ENCODE measurements around the gene RING1. TPM values are rescaled to one million over a fixed set of nuclear protein-coding genes. Genes with fewer than 3 reads are reported as not detected.

The RING1 gene
- total and polyA plus RNA-seq, 10 of the 15 experiments (the other 5 are each of a cell fraction or from before 2014, with no cell fraction given): 2.0 to 27.2 (median 15.8) TPM

DNA sequence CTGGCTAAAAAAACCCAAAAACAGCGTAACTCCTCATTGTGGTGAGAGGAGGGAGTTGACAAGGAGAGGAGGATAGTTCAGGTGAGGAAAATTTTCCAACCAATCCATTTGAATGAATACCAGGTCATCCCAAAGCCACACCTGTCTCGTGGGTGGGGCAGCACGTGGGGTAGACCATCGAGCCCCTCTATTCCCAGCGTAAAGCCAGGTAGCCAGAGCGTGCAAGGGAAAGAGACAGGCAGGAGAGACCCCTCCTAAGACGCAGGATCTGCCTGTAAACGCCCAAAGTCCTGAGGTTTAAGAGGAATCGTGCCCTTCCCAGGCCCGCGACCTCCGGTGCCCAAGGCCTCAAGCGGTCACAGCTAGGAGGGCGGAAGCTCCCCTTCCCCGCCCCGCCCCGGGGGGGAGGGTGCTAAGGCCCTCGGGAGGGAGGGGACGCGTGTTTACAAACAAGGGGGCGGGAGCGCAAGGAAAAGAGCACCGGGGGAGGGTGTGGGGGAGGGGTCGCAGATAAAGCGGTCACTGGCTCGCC, 8.5 kb upstream of the RING1 start (continued):
- TF ChIP-seq, protein P1, sequence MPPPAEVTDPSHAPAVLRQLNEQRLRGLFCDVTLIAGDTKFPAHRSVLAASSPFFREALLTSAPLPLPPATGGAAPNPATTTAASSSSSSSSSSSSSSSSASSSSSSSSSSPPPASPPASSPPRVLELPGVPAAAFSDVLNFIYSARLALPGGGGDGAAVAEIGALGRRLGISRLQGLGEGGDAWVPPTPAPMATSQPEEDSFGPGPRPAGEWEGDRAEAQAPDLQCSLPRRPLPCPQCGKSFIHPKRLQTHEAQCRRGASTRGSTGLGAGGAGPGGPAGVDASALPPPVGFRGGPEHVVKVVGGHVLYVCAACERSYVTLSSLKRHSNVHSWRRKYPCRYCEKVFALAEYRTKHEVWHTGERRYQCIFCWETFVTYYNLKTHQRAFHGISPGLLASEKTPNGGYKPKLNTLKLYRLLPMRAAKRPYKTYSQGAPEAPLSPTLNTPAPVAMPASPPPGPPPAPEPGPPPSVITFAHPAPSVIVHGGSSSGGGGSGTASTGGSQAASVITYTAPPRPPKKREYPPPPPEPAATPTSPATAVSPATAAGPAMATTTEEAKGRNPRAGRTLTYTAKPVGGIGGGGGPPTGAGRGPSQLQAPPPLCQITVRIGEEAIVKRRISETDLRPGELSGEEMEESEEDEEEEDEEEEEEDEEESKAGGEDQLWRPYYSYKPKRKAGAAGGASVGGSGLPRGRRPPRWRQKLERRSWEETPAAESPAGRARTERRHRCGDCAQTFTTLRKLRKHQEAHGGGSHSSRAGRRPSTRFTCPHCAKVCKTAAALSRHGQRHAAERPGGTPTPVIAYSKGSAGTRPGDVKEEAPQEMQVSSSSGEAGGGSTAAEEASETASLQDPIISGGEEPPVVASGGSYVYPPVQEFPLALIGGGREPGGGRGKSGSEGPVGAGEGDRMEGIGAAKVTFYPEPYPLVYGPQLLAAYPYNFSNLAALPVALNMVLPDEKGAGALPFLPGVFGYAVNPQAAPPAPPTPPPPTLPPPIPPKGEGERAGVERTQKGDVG (CRISPR knock-in tag; IDR thresholded peaks at IDR 0.05): no peak
- peak in 1 of 2 experiments; percentile 47; a peak in 2 of 4 replicates for TF ChIP-seq BHLHE40 (IDR thresholded peaks at IDR 0.05; ENCODE audit: borderline replicate concordance in 1 of 2, low read depth in 2 of 2, low read length in 1 of 2)
- TF ChIP-seq, protein P2, sequence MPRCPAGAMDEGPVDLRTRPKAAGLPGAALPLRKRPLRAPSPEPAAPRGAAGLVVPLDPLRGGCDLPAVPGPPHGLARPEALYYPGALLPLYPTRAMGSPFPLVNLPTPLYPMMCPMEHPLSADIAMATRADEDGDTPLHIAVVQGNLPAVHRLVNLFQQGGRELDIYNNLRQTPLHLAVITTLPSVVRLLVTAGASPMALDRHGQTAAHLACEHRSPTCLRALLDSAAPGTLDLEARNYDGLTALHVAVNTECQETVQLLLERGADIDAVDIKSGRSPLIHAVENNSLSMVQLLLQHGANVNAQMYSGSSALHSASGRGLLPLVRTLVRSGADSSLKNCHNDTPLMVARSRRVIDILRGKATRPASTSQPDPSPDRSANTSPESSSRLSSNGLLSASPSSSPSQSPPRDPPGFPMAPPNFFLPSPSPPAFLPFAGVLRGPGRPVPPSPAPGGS (IDR thresholded peaks at IDR 0.05; ENCODE audit: borderline replicate concordance, insufficient read depth, low read depth, low read length, poor library complexity, severe bottlenecking): no peak
- 0 out of 4 replicates have a peak, but pooled peaks of 1 of the 2 experiments have one; percentile 32 for TF ChIP-seq IKZF2 (IDR thresholded peaks at IDR 0.05)
- TF ChIP-seq ZBED1 (IDR thresholded peaks at IDR 0.05; ENCODE audit: borderline replicate concordance): no peak
- no peak for TF ChIP-seq CHD1 (IDR thresholded peaks at IDR 0.05; ENCODE audit: low read depth, low read length)
- TF ChIP-seq NBN (IDR thresholded peaks at IDR 0.05): no peak
- TF ChIP-seq PAX8 (IDR thresholded peaks at IDR 0.05): no peak
- TF ChIP-seq, protein P3, sequence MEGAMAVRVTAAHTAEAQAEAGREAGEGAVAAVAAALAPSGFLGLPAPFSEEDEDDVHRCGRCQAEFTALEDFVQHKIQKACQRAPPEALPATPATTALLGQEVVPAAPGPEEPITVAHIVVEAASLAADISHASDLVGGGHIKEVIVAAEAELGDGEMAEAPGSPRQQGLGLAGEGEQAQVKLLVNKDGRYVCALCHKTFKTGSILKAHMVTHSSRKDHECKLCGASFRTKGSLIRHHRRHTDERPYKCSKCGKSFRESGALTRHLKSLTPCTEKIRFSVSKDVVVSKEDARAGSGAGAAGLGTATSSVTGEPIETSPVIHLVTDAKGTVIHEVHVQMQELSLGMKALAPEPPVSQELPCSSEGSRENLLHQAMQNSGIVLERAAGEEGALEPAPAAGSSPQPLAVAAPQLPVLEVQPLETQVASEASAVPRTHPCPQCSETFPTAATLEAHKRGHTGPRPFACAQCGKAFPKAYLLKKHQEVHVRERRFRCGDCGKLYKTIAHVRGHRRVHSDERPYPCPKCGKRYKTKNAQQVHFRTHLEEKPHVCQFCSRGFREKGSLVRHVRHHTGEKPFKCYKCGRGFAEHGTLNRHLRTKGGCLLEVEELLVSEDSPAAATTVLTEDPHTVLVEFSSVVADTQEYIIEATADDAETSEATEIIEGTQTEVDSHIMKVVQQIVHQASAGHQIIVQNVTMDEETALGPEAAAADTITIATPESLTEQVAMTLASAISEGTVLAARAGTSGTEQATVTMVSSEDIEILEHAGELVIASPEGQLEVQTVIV (IDR thresholded peaks at IDR 0.05; ENCODE audit: borderline replicate concordance, partially characterized antibody): no peak
- no peak for TF ChIP-seq BCL11A (IDR thresholded peaks at IDR 0.05; ENCODE audit: low read depth, low read length)
- no peak for TF ChIP-seq TCF3 (IDR thresholded peaks at IDR 0.05; ENCODE audit: borderline replicate concordance, insufficient read depth, low read depth, low read length)
- no peak for TF ChIP-seq MTA3 (IDR thresholded peaks at IDR 0.05; ENCODE audit: borderline replicate concordance, low read length)
- no peak for TF ChIP-seq SMAD5 (IDR thresholded peaks at IDR 0.05; ENCODE audit: low read depth)
- TF ChIP-seq FOXK2 (IDR thresholded peaks at IDR 0.05): peak; percentile 69; the same call in 1 of the 2 replicates
- TF ChIP-seq POLR2A (IDR thresholded peaks at IDR 0.05; ENCODE audit: low read depth, low read length): no peak
- TF ChIP-seq ZNF217 (IDR thresholded peaks at IDR 0.05): no peak
- TF ChIP-seq, protein P4, sequence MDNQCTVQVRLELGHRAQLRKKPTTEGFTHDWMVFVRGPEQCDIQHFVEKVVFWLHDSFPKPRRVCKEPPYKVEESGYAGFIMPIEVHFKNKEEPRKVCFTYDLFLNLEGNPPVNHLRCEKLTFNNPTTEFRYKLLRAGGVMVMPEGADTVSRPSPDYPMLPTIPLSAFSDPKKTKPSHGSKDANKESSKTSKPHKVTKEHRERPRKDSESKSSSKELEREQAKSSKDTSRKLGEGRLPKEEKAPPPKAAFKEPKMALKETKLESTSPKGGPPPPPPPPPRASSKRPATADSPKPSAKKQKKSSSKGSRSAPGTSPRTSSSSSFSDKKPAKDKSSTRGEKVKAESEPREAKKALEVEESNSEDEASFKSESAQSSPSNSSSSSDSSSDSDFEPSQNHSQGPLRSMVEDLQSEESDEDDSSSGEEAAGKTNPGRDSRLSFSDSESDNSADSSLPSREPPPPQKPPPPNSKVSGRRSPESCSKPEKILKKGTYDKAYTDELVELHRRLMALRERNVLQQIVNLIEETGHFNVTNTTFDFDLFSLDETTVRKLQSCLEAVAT (IDR thresholded peaks at IDR 0.05): no peak
- no peak for TF ChIP-seq NFYB (IDR thresholded peaks at IDR 0.05; ENCODE audit: insufficient read depth, low read depth, low read length)
- TF ChIP-seq, protein P5, sequence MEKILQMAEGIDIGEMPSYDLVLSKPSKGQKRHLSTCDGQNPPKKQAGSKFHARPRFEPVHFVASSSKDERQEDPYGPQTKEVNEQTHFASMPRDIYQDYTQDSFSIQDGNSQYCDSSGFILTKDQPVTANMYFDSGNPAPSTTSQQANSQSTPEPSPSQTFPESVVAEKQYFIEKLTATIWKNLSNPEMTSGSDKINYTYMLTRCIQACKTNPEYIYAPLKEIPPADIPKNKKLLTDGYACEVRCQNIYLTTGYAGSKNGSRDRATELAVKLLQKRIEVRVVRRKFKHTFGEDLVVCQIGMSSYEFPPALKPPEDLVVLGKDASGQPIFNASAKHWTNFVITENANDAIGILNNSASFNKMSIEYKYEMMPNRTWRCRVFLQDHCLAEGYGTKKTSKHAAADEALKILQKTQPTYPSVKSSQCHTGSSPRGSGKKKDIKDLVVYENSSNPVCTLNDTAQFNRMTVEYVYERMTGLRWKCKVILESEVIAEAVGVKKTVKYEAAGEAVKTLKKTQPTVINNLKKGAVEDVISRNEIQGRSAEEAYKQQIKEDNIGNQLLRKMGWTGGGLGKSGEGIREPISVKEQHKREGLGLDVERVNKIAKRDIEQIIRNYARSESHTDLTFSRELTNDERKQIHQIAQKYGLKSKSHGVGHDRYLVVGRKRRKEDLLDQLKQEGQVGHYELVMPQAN (conservative IDR thresholded peaks at IDR 0.05): 0 out of 2 replicates have a peak, but pooled peaks have one; percentile 41
- TF ChIP-seq EP300 (IDR thresholded peaks at IDR 0.05; ENCODE audit: borderline replicate concordance in 1 of 2, control insufficient read depth in 1 of 2, low read depth in 2 of 2, low read length in 2 of 2): no peak
